ENCODE results near the gene PDE4B. TPM values are rescaled to one million over a fixed set of nuclear protein-coding genes. Genes with fewer than 3 reads are reported as not detected.

PDE4B gene
- total RNA-seq, 1 donor from 2014 or later: 29.0 TPM

DNA sequence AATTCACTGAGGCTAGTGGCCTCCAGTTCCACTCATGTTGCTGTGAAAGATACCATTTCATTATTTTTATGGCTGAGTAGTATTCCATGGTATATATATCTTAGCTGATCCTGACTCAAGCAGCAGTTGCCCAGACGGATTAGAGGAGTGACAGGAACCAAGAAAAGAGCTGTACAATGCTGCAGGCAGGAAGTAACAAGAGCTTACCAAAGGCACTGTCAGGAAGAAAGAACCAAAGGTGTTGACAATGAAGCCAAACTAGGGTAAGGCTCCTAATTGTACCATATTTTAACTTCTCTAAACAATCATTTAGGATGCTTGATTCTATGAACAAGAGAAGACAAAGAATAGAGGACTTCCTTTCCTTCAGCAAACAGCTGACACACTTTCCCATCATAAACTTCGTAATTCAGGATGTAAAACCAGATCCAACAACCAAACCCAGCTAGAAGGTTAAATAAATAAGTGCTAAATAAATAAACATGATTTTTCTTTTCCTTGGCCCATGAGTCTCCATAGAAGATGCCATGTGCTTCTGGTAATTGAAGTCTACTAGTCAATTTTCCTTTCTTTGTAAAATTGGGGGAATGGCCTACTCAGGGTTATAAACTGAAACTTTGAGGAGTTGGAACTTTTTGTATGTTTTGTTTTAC, 493.0 kb downstream of the PDE4B start:
- no peaks in the 10 kb centered on the region for H3K9me3 ChIP-seq
- intact Hi-C loops (cut with DNase I): no loop called here
- no peak for DNase-seq (ENCODE audit: extremely low spot score in 2 of 2)
- TF ChIP-seq, protein P1, sequence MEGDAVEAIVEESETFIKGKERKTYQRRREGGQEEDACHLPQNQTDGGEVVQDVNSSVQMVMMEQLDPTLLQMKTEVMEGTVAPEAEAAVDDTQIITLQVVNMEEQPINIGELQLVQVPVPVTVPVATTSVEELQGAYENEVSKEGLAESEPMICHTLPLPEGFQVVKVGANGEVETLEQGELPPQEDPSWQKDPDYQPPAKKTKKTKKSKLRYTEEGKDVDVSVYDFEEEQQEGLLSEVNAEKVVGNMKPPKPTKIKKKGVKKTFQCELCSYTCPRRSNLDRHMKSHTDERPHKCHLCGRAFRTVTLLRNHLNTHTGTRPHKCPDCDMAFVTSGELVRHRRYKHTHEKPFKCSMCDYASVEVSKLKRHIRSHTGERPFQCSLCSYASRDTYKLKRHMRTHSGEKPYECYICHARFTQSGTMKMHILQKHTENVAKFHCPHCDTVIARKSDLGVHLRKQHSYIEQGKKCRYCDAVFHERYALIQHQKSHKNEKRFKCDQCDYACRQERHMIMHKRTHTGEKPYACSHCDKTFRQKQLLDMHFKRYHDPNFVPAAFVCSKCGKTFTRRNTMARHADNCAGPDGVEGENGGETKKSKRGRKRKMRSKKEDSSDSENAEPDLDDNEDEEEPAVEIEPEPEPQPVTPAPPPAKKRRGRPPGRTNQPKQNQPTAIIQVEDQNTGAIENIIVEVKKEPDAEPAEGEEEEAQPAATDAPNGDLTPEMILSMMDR (IDR thresholded peaks at IDR 0.05): no peak
- TF ChIP-seq POLR2AphosphoS5 (IDR thresholded peaks at IDR 0.05; ENCODE audit: insufficient read depth in 1 of 2, low read depth in 1 of 2): no peak
- no peak for TF ChIP-seq POLR2A (IDR thresholded peaks at IDR 0.05)
- H3K27ac ChIP-seq: no peak overlapping the region
- no peaks in the 10 kb centered on the region for H3K36me3 ChIP-seq
- no peak overlapping the region for H3K4me3 ChIP-seq
- no peaks in the 10 kb centered on the region for H3K27me3 ChIP-seq
- peaks cover 6% of the 10 kb centered on the region for H3K4me1 ChIP-seq

DNA sequence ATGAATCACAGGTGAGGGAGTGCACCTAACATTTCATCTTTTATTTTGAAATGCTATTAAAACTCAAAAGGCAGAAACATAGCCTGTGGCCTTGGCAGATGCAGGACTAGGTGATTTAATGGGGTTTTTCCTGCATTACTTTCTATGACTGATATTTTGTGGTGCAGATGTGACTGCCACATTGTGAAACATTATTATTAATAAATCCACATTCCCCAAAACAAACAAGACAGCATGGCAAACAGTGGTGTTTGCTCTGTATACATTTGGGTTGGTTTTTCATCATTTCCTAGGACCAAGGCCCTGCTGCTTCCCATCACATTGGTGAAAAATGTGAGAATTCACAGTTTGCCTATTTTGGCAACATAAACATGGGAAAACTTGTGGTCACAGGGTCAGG, 493.6 kb downstream of the PDE4B start:
- H3K27me3 ChIP-seq: no peaks in the 10 kb centered on the region
- no peaks in the 10 kb centered on the region for H3K9me3 ChIP-seq
- H3K4me3 ChIP-seq: no peak overlapping the region
- intact Hi-C loops (cut with DNase I): no loop called here
- H3K4me1 ChIP-seq: peaks cover 6% of the 10 kb centered on the region
- no peaks in the 10 kb centered on the region for H3K36me3 ChIP-seq
- TF ChIP-seq, protein P1 (IDR thresholded peaks at IDR 0.05): no peak
- DNase-seq (ENCODE audit: extremely low spot score in 2 of 2): no peak
- H3K27ac ChIP-seq: no peak overlapping the region

DNA sequence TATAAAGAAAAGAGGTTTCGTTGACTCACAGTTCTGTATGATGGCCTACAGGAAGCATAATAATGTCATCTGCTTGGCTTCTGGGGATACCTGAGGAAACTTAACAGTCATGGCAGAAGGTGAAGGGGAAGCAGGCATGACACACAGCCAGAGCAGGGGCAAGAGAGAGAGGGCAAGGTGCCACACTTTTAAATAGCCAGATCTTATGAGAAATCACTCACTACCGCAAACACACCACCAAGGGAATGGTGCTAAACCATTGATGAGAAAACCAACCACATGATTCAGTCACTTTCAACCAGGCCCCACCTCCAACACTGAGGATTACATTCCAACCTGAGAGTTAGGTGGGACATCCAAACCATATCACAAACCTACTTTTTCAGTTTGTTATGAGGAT, 495.4 kb downstream of the PDE4B start:
- TF ChIP-seq, protein P1 (IDR thresholded peaks at IDR 0.05): no peak
- TF ChIP-seq POLR2AphosphoS5 (IDR thresholded peaks at IDR 0.05; ENCODE audit: insufficient read depth in 1 of 2, low read depth in 1 of 2): no peak
- no peak for TF ChIP-seq POLR2A (IDR thresholded peaks at IDR 0.05)
- H3K9me3 ChIP-seq: no peaks in the 10 kb centered on the region
- no peak overlapping the region for H3K27ac ChIP-seq
- H3K36me3 ChIP-seq: no peaks in the 10 kb centered on the region
- intact Hi-C loops (cut with DNase I): no loop called here
- no peak overlapping the region for H3K4me3 ChIP-seq
- DNase-seq (ENCODE audit: extremely low spot score in 2 of 2): no peak
- H3K4me1 ChIP-seq: no peaks in the 10 kb centered on the region
- H3K27me3 ChIP-seq: no peaks in the 10 kb centered on the region

DNA sequence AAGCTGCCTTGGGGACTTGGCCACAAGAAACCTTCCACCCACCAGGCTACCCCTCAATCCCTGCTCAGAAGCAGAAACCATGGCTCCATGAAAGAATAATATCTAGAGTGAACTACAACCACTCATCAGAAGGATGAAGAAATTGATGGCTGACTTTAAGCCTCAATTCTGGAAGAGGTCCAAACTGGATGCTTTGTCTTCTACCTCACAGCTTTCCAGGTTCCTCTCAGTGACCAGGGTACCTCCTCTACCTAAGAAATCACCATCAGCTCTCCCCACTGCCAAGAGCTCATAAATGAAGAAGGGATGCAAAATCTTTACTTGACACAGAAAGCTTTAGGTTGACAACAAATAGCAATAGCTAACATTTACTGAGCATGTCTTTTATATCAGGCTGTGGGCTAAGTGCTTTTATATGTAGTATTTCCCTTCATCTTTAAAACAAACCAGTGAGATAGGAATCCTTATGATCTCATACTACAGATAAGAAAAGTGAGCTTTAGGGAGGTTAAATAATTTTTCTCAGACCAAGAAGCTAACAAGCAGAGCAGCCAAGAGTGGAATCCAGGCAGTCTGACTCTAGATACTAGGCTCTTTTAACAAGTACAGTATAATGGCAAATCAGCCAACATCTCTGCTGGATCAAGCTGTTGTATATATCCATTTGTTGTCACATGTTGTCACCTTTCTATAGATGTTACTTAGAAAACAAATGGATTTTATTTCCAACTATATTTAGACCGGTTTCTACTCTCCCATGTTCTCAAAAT, 498.3 kb downstream of the PDE4B start:
- Histone ChIP-seq H3K4me1 (peaks cover 17% of the 10 kb centered on the region), H3K4me3 (no peak overlapping the region), H3K9me3 (no peaks in the 10 kb centered on the region), H3K27me3 (no peaks in the 10 kb centered on the region), H3K36me3 (no peaks in the 10 kb centered on the region), H3K27ac (no peak overlapping the region)
- intact Hi-C loops (cut with DNase I): no loop called here
- TF ChIP-seq POLR2AphosphoS5 (IDR thresholded peaks at IDR 0.05; ENCODE audit: insufficient read depth in 1 of 2, low read depth in 1 of 2) (no peak), POLR2A (IDR thresholded peaks at IDR 0.05) (no peak)
- TF ChIP-seq, protein P1 (IDR thresholded peaks at IDR 0.05): no peak
- no peak for DNase-seq (ENCODE audit: extremely low spot score in 2 of 2)

DNA sequence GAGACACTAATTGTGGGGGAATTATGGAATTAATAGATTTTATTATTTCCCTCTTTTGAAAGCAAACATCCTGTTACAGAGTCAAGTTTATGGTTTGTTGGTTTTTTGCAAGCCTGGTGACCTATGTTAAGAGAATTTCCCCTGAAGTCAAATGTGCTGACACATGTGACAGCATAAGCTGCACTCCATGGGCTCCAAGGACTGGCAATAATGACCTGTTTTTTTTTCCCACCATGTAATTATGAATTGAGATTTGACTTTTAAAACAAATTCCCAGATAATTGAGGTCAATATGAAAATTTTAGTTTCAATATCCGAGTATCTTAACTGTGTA, 498.8 kb downstream of the PDE4B start:
- no peaks in the 10 kb centered on the region for H3K36me3 ChIP-seq
- TF ChIP-seq, protein P1 (IDR thresholded peaks at IDR 0.05): no peak
- TF ChIP-seq POLR2A (IDR thresholded peaks at IDR 0.05) (no peak), POLR2AphosphoS5 (IDR thresholded peaks at IDR 0.05; ENCODE audit: insufficient read depth in 1 of 2, low read depth in 1 of 2) (no peak)
- no peaks in the 10 kb centered on the region for H3K9me3 ChIP-seq
- DNase-seq (ENCODE audit: extremely low spot score in 2 of 2): no peak
- no peak overlapping the region for H3K4me3 ChIP-seq
- no peak overlapping the region for H3K27ac ChIP-seq
- intact Hi-C loops (cut with DNase I): no loop called here
- peaks cover 17% of the 10 kb centered on the region for H3K4me1 ChIP-seq
- H3K27me3 ChIP-seq: no peaks in the 10 kb centered on the region

Data from vagina (tissue), 2 donors.